ENCODE measurements around the gene PHACTR2.

DNA sequence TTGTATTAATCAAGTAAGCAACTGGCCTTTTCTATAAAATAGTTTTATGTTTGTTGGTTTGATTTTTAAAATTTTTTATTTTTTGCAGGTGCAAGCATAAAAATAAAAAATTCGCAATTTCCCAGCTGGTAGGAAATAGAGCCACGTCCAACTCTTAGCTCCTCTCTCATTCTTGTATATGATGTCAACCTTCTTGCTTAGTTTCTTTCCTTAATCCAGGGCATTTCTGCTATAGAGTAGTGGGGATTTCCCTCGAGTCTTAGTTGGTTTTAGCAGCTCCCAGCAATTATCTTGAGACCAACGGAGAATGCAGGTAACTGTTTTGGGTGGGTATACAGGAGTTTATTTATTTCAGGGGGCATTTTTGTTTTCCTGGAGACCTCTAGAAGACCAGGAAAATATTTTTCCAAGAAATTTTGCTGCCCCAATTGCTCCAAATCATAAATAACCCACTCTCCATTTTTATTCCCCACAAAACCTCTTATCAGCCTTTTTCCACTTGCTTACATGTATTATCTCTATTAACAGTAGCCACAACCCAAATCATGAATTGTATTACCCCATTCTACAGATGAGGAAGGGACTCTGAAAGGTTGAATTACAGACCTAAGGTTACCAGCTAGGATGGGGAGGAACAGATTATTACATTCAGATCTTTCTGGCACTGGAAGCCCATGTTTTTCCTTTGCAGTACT, 18.4 kb downstream of the PHACTR2 start:
- TF ChIP-seq CTCF (IDR thresholded peaks at IDR 0.05; ENCODE audit: low read length) (no peak), EZH2 (optimal IDR thresholded peaks at IDR 0.05; ENCODE audit: low read depth, low read length) (no peak), EZH2phosphoT487 (IDR thresholded peaks at IDR 0.05; ENCODE audit: low read length) (no peak)

All from MM.1S (cell line).